ENCODE measurements around the gene ADAR. TPM values are rescaled to one million over a fixed set of nuclear protein-coding genes. Genes with fewer than 3 reads are reported as not detected.

The ADAR gene
- total RNA-seq, 2 donors from 2014 or later: 54.0 to 103 TPM

DNA sequence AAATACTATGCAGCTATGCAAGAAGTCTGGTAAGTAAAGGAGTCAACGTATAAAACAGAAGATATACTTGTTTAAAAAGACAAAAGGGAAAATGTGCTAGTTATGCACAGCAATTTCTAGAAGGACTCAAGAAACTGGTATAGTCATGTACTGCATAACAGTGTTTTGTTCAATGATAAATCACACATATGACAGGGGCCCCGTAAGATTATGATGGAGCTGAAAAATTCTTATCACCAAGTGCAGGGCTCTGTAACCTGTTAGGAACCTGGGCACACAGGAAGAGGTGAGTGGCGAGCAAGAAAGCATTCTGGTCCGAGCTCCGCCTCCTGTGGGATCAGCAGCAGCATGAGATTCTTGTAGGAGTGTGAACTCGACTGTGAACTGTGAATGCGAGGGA, 13.2 kb downstream of the ADAR start:
- H3K4me3 ChIP-seq: no peak overlapping the region
- no peak for ATAC-seq
- no peaks in the 10 kb centered on the region for H3K27me3 ChIP-seq
- no peaks in the 10 kb centered on the region for H3K4me1 ChIP-seq
- no peak overlapping the region for H3K27ac ChIP-seq
- no peak for DNase-seq
- TF ChIP-seq CTCF (IDR thresholded peaks at IDR 0.05): no peak
- TF ChIP-seq POLR2A (IDR thresholded peaks at IDR 0.05): no peak
- H3K36me3 ChIP-seq (replicated peaks in 1 of 2; ENCODE audit: insufficient read depth in 1 of 2, low read depth in 2 of 2): peaks cover 0 to 55% of the 10 kb centered on the region in 2 donors
- intact Hi-C loops (cut with DNase I): no loop called here
- no peaks in the 10 kb centered on the region for H3K9me3 ChIP-seq
- WGBS, 2 donors: 81 to 82% methylated on average over 7 of the region's 7 CpGs

- Histone ChIP-seq H3K27me3 (no peaks in the 10 kb centered on the region), H3K4me1 (no peaks in the 10 kb centered on the region), H3K9me3 (no peaks in the 10 kb centered on the region), H3K36me3 (replicated peaks in 1 of 2; ENCODE audit: insufficient read depth in 1 of 2, low read depth in 2 of 2) (peaks cover 10 to 68% of the 10 kb centered on the region in 2 donors), H3K4me3 (no peak overlapping the region), H3K27ac (no peak overlapping the region)
- TF ChIP-seq POLR2A (IDR thresholded peaks at IDR 0.05): no peak
- TF ChIP-seq CTCF (IDR thresholded peaks at IDR 0.05): no peak
- ATAC-seq: no peak
- intact Hi-C loops (cut with DNase I): no loop called here
- DNase-seq: no peak
Measured at GRCh38 chr1:154593390-154593789, 14.6 kb downstream of the ADAR start.

DNA sequence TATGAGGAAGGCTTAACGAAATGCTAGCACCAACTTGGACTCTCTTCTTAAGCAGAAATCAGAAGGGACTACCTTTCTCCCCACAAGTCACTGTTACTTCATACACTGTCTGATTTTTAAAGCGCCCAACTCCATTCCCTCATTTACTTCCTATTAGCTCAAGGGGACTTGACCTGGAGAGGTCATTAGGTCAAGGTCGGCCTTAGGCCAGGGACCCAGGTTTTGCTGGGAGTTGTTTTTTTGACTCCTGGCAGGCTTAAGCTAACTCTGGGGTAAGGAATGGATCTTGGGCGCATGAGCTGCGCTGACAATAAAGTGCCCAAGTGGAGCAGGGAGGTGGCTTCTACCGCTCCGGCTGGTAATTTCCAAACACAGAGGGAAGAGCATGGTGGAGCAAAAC, 16.8 kb downstream of the ADAR start:
- ATAC-seq: no peak
- intact Hi-C loops (cut with DNase I): no loop called here

GRCh38 chr1:154590756-154591155, 17.2 kb downstream of the ADAR start:
- Histone ChIP-seq H3K4me3 (no peak overlapping the region), H3K27ac (no peak overlapping the region), H3K9me3 (no peaks in the 10 kb centered on the region), H3K4me1 (no peaks in the 10 kb centered on the region), H3K27me3 (no peaks in the 10 kb centered on the region), H3K36me3 (replicated peaks in 1 of 2; ENCODE audit: insufficient read depth in 1 of 2, low read depth in 2 of 2) (peaks cover 10 to 65% of the 10 kb centered on the region in 2 donors)
- no peak for TF ChIP-seq CTCF (IDR thresholded peaks at IDR 0.05)
- no peak for TF ChIP-seq POLR2A (IDR thresholded peaks at IDR 0.05)
- ATAC-seq (no peak), DNase-seq (no peak)
- intact Hi-C loops (cut with DNase I): no loop called here
- WGBS, 2 donors: 52 to 66% methylated on average over 5 of the region's 5 CpGs

More for the DNA sequence above, 16.8 kb downstream of the ADAR start:
- no peak overlapping the region for H3K4me3 ChIP-seq
- WGBS, 2 donors: 89 to 97% methylated on average over 7 of the region's 7 CpGs
- no peak overlapping the region for H3K27ac ChIP-seq
- H3K27me3 ChIP-seq: no peaks in the 10 kb centered on the region
- H3K9me3 ChIP-seq: no peaks in the 10 kb centered on the region
- DNase-seq: no peak
- H3K36me3 ChIP-seq (replicated peaks in 1 of 2; ENCODE audit: insufficient read depth in 1 of 2, low read depth in 2 of 2): peaks cover 10 to 67% of the 10 kb centered on the region in 2 donors
- no peak for TF ChIP-seq POLR2A (IDR thresholded peaks at IDR 0.05)
- no peak for TF ChIP-seq CTCF (IDR thresholded peaks at IDR 0.05)
- no peaks in the 10 kb centered on the region for H3K4me1 ChIP-seq

DNA sequence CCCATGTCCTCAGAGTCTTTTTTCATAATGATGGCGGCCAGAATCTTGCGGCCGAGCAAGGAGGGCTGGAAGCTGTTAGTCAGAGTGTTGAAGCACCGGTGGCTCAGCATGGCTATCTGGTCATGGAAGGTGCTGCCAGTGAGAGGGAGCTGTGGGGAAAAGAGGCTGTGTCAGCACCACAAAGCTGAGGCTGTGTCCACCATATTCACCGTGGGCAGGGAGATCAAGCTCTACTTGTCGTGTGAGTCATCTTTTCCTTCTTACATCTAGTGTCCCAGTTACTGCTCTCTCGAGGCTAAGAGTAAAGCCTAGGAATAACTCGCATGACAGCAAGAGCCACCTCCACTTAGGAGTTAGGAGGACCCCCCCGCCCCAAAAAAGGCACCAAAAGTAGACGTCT, 18.2 kb downstream of the ADAR start:
- intact Hi-C loops (cut with DNase I): loop anchor here (10.0 kb wide), 1 partner anchor 65 kb away; no protein-coding TSS in a partner anchor
- Histone ChIP-seq H3K27me3 (no peaks in the 10 kb centered on the region), H3K27ac (no peak overlapping the region), H3K4me3 (no peak overlapping the region), H3K36me3 (replicated peaks in 1 of 2; ENCODE audit: insufficient read depth in 1 of 2, low read depth in 2 of 2) (peaks cover 10 to 66% of the 10 kb centered on the region in 2 donors), H3K9me3 (no peaks in the 10 kb centered on the region), H3K4me1 (no peaks in the 10 kb centered on the region)
- TF ChIP-seq POLR2A (IDR thresholded peaks at IDR 0.05): no peak
- no peak for TF ChIP-seq CTCF (IDR thresholded peaks at IDR 0.05)
- DNase-seq: no peak
- 77 to 91% methylated on average over 9 to 10 of the region's 10 CpGs for WGBS, 2 donors
- no peak for ATAC-seq
